GM12878 (cell line): Measurements from ENCODE around the gene OSBPL3. TPM values are rescaled to one million over a fixed set of nuclear protein-coding genes. Genes with fewer than 3 reads are reported as not detected.

Experiments used
- ATAC-seq: fragments of 200-7000 bp; cut with Tn5 transposase; 3 replicates; pipeline ENCODE4 v1.9.1; 2020; ENCODE audit warnings: mild to moderate bottlenecking, moderate library complexity
- BruUV-seq: library from RNA; stranded (reverse); fragments of 400-500 nt; replicated peaks from 2 replicates; lab custom pipeline; 2021; lab: Mats Ljungman, UMichigan
- CTCF ChIA-PET: fragments of 300-600 bp; sonication (Branson Sonifier 250); formaldehyde crosslinking; extraction: SDS; loops from one replicate; lab custom pipeline; 2021; ENCODE audit warnings: inconsistent platforms; lab: Yijun Ruan, JAX
- POLR2A ChIA-PET: fragments of 350-600 bp; formaldehyde crosslinking; extraction: SDS; loops from one replicate; lab custom pipeline; 2021; ENCODE audit warnings: inconsistent platforms; lab: Charles Lee
- RAD21 ChIA-PET: fragments of 300-600 bp; sonication (Branson Sonifier 250); formaldehyde crosslinking; loops from one replicate; lab custom pipeline; 2023; ENCODE audit warnings: antibody characterized with exemption; ENCODE audit not compliant: unreplicated experiment; lab: Charles Lee
- SMC1A ChIA-PET: fragments of 300-600 bp; sonication (Branson Sonifier 250); formaldehyde crosslinking; loops from one replicate; lab custom pipeline; 2023; ENCODE audit not compliant: unreplicated experiment, uncharacterized antibody; lab: Charles Lee
- DNase-seq: peaks from one replicate; pipeline ENCODE4 v3.0.0-alpha.2; 2011; ENCODE audit warnings: low read depth, low spot score
- FAIRE-seq: peaks from 3 replicates; lab custom pipeline; 2011; peaks lifted over from hg19 to GRCh38; lab: Jason Lieb, UNC
- H2AFZ ChIP-seq: 2 replicates; pipeline ENCODE4 v1.6.0; 2011; ENCODE audit warnings: low read depth, low read length, control low read depth; ENCODE audit not compliant: control insufficient read depth
- H3K27ac ChIP-seq: 2 replicates; pipeline ENCODE4 v1.5.1; 2011; ENCODE audit warnings: control low read depth; ENCODE audit not compliant: control insufficient read depth, insufficient read depth
- H3K27me3 ChIP-seq, 2 experiments: replicated peaks in 1 of 2; 2 replicates each; pipeline versions ENCODE4 v1.6.0 to v1.6.1; 2011; ENCODE audit warnings: low read length in 1 of 2; ENCODE audit not compliant: control insufficient read depth in 2 of 2, insufficient read depth in 2 of 2
- H3K36me3 ChIP-seq, 2 experiments: 2 replicates each; pipeline ENCODE4 v1.5.1; 2011; ENCODE audit warnings: low read length in 1 of 2; ENCODE audit not compliant: control insufficient read depth in 2 of 2, insufficient read depth in 2 of 2
- H3K4me1 ChIP-seq: 2 replicates; pipeline ENCODE4 v1.6.1; 2011; ENCODE audit warnings: mild to moderate bottlenecking, low read length, moderate library complexity, mixed read lengths; ENCODE audit not compliant: control insufficient read depth, insufficient read depth
- H3K4me2 ChIP-seq: 2 replicates; pipeline ENCODE4 v1.6.0; 2011; ENCODE audit warnings: control low read depth; ENCODE audit not compliant: control insufficient read depth, insufficient read depth
- H3K4me3 ChIP-seq: fragments of 200-600 bp; sonication (generic); 2 replicates; pipeline ENCODE4 v1.5.1; 2016
- H3K79me2 ChIP-seq: 2 replicates; pipeline ENCODE4 v1.6.0; 2011; ENCODE audit warnings: low read length; ENCODE audit not compliant: control insufficient read depth, insufficient read depth
- H3K9ac ChIP-seq: 2 replicates; pipeline ENCODE4 v1.8.0; 2011; ENCODE audit warnings: low read length, control low read depth, mixed read lengths; ENCODE audit not compliant: control insufficient read depth, insufficient read depth
- H3K9me3 ChIP-seq: replicated peaks from 3 replicates; pipeline ENCODE4 v1.5.1; 2011; ENCODE audit warnings: mild to moderate bottlenecking, low read length; ENCODE audit not compliant: control insufficient read depth, insufficient read depth
- H4K20me1 ChIP-seq: 2 replicates; pipeline ENCODE4 v1.6.0; 2011; ENCODE audit not compliant: control insufficient read depth, insufficient read depth
- CBX5 ChIP-seq: sonication (generic); IDR thresholded peaks from 2 replicates; pipeline ENCODE4 v1.6.1; 2016; ENCODE audit warnings: low read depth, moderate library complexity, mild to moderate bottlenecking, inconsistent platforms
- ETV6 ChIP-seq, 2 experiments: fragments of 450-650 bp in 1 of 2; IDR thresholded peaks in 1 of 2; conservative IDR thresholded peaks in 1 of 2; 2 replicates each; pipeline ENCODE4 v1.6.1; 2014; ENCODE audit warnings: antibody characterized with exemption in 1 of 2, borderline replicate concordance in 1 of 2, low read depth in 1 of 2, mild to moderate bottlenecking in 1 of 2, moderate library complexity in 1 of 2
- FOXK2 ChIP-seq: fragments of 450-650 bp; IDR thresholded peaks from 2 replicates; pipeline ENCODE4 v1.6.1; 2017; ENCODE audit warnings: mild to moderate bottlenecking, moderate library complexity
- GABPA ChIP-seq: IDR thresholded peaks from 2 replicates; pipeline ENCODE4 v1.6.1; 2014; ENCODE audit warnings: antibody characterized with exemption, low read depth, mild to moderate bottlenecking, inconsistent platforms
- KAT2A ChIP-seq: conservative IDR thresholded peaks from 2 replicates; pipeline ENCODE4 v1.6.1; 2011; ENCODE audit warnings: low read depth, low read length; ENCODE audit not compliant: control insufficient read depth
- KLF5 ChIP-seq: fragments of 450-650 bp; IDR thresholded peaks from 2 replicates; pipeline ENCODE4 v1.6.1; 2014; ENCODE audit warnings: mild to moderate bottlenecking; ENCODE audit not compliant: partially characterized antibody
- LARP7 ChIP-seq: fragments of 450-650 bp; IDR thresholded peaks from 2 replicates; pipeline ENCODE4 v1.6.1; 2017; ENCODE audit warnings: mild to moderate bottlenecking
- MEF2B ChIP-seq: fragments of 450-650 bp; IDR thresholded peaks from 2 replicates; pipeline ENCODE4 v1.6.1; 2018; ENCODE audit warnings: mild to moderate bottlenecking, moderate library complexity; ENCODE audit not compliant: partially characterized antibody, poor library complexity, severe bottlenecking
- NFIC ChIP-seq: IDR thresholded peaks from 2 replicates; pipeline ENCODE4 v1.6.1; 2012; ENCODE audit warnings: low read depth, mild to moderate bottlenecking, inconsistent platforms, low read length, moderate library complexity
- POLR2AphosphoS2 ChIP-seq: IDR thresholded peaks from 2 replicates; pipeline ENCODE4 v1.6.1; 2011; ENCODE audit warnings: low read depth, mild to moderate bottlenecking, low read length, improper control_type of control experiment, moderate library complexity
- RAD51 ChIP-seq: fragments of 450-650 bp; IDR thresholded peaks from 2 replicates; pipeline ENCODE4 v1.6.1; 2016; ENCODE audit warnings: moderate library complexity, mild to moderate bottlenecking, inconsistent platforms
- RCOR1 ChIP-seq: conservative IDR thresholded peaks from 2 replicates; pipeline ENCODE4 v1.6.1; 2012; ENCODE audit warnings: low read depth, low read length, improper control_type of control experiment
- SMC3 ChIP-seq: IDR thresholded peaks from 2 replicates; pipeline ENCODE4 v1.6.1; 2011; ENCODE audit warnings: low read length, improper control_type of control experiment, borderline replicate concordance
- SPI1 ChIP-seq: IDR thresholded peaks from 2 replicates; pipeline ENCODE4 v1.6.1; 2011; ENCODE audit warnings: low read depth, mild to moderate bottlenecking, low read length, moderate library complexity, borderline replicate concordance; ENCODE audit not compliant: insufficient read depth
- TCF12 ChIP-seq: IDR thresholded peaks from 2 replicates; pipeline ENCODE4 v1.6.1; 2011; ENCODE audit warnings: low read depth, mild to moderate bottlenecking, low read length
- TCF7 ChIP-seq: IDR thresholded peaks from 2 replicates; pipeline ENCODE4 v1.6.1; 2014; ENCODE audit warnings: antibody characterized with exemption, borderline replicate concordance
- ZNF274 ChIP-seq: IDR thresholded peaks from one replicate; pipeline ENCODE4 v1.8.0; 2011; ENCODE audit not compliant: insufficient read length, insufficient read depth
- WGBS: methylation state at CpG from one replicate; pipeline ENCODE4 v1.1.6; 2016; ENCODE audit warnings: low lambda C conversion rate; ENCODE audit not compliant: insufficient replicate concordance, insufficient coverage; ENCODE audit errors: missing lambda C conversion rate; 5-methylcytosine and 5-hydroxymethylcytosine counted together
- in situ Hi-C: fragments of 300-500 bp; cut with MboI; formaldehyde crosslinking; loops from 9 replicates; pipeline ENCODE4 v1.14.3; 2018; ENCODE audit warnings: mixed read lengths
- intact Hi-C: fragments of 100-400 bp; cut with micrococcal nuclease; formaldehyde crosslinking; loops from one replicate; pipeline ENCODE4 v1.14.2; 2022; ENCODE audit not compliant: unreplicated experiment
- polyA plus RNA-seq, 11 experiments: library from polyadenylated mRNA; depleted of rRNA in 4 of 11; unstranded in 6 of 11; stranded (reverse) in 5 of 11; fragments of >200 nt; fragmentation: Nextera tagmentation in 4 of 11; fragmentation: Illumina TruSeq in 1 of 11; extraction: Ambion mirVana in 4 of 11; extraction: Trizol in 1 of 11; gene quantifications; 1 replicate in 1 of 11; 2 replicates in 10 of 11; pipeline versions ENCODE4 v1.2.1 to v1.2.3, GENCODE V29; 2011 to 2016; ENCODE audit warnings: inconsistent platforms in 2 of 11, missing spikeins in 2 of 11, low read depth in 1 of 11
- total RNA-seq, 4 experiments: library from RNA; depleted of rRNA in 3 of 4; stranded (reverse); fragments of >200 nt in 3 of 4; fragmentation: Illumina TruSeq in 1 of 4; extraction: Trizol in 1 of 4; gene quantifications; 2 replicates each; pipeline versions ENCODE4 v1.2.1 to v1.2.3, GENCODE V29; 2013 to 2021
- TF ChIP-seq, protein P1 (sequence below): fragments of 450-650 bp; IDR thresholded peaks from 2 replicates; pipeline ENCODE4 v1.6.1; 2017; ENCODE audit warnings: mild to moderate bottlenecking

OSBPL3 gene
- total and polyA plus RNA-seq, 10 of the 15 experiments (the other 5 are each of a cell fraction or from before 2014, with no cell fraction given) = 6.1 to 46.6 (median 27.0) TPM

DNA sequence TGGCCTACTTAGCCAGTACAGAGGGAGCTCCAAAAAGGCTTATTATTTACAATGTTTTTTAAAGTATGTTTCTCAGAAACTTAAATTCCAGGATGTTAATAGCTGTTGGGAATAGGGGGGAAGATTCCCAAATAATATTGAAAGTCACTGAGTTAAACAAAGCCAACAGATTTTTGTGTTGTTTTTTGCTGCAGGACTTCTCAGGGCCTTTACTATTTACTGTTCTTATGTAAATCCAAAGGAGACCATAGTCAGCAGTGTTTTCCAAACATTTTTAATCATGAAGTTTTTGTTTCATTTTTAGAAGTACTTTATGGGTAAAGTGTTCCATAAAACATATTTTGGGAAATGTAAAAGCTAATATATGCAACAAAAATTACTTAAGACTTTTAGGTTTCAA lies 122.4 kb downstream of the OSBPL3 start:
- no peak overlapping the region for H3K4me3 ChIP-seq
- ChIA-PET POLR2A (interaction anchor here (0.6 to 1.0 kb wide), 2 partner anchors 10 to 52 kb away, joined by 3 to 7 read pairs; no protein-coding TSS in a partner anchor), CTCF (interaction anchor here (0.6 to 1.3 kb wide), 3 partner anchors 31 to 122 kb away, joined by 3 read pairs; partner anchors contain the start of gene OSBPL3), SMC1A (interaction anchor here (0.6 to 2.2 kb wide), 11 partner anchors 14 to 212 kb away, joined by 3 to 9 read pairs (median 4); no protein-coding TSS in a partner anchor), RAD21 (interaction anchor here (1.4 kb wide), 1 partner anchor 121 kb away, joined by 3 read pairs; no protein-coding TSS in a partner anchor)
- no peaks in the 10 kb centered on the region for H3K9me3 ChIP-seq
- H3K4me1 ChIP-seq = no peaks in the 10 kb centered on the region
- TF ChIP-seq KAT2A = no peak
- TF ChIP-seq MEF2B = no peak
- TF ChIP-seq ZNF274 = no peak
- no peak for TF ChIP-seq KLF5
- H3K4me2 ChIP-seq = no peak overlapping the region
- intact Hi-C loops = no loop called here
- no peak overlapping the region for H3K9ac ChIP-seq
- no peak for ATAC-seq
- no peak for DNase-seq
- BruUV-seq = no TSS peak
- peaks cover under 1 to 10% of the 10 kb centered on the region in 2 experiments; a peak in 3 of 4 replicates for H3K36me3 ChIP-seq
- no peaks in the 10 kb centered on the region for H3K27me3 ChIP-seq
- in situ Hi-C loops = no loop called here
- no peak overlapping the region for H3K27ac ChIP-seq
- no peak for FAIRE-seq
- H3K79me2 ChIP-seq = no peaks in the 10 kb centered on the region
- H2AFZ ChIP-seq = no peak overlapping the region
- no peaks in the 10 kb centered on the region for H4K20me1 ChIP-seq

DNA sequence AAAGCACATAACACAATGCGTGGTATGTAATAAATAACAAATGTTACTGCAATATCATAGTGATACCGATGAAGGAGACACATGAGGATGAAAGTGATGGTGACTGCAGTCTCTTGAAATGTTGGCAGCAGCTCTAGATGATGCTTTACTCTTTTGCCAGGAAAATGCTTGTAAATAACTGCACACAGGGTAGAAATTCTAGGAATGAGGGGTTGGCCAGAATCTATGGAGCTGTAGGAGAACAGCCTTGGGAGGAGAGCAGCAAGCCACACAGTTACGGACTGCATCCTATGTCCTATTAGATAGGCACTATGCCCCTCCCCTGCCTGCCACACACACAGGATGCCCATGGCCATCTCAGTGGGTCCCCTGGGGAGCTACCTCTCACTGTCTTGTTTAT lies 125.1 kb downstream of the OSBPL3 start:
- FAIRE-seq = no peak
- POLR2A ChIA-PET = no interaction called here
- H3K9ac ChIP-seq = no peak overlapping the region
- no peak overlapping the region for H3K4me2 ChIP-seq
- no peaks in the 10 kb centered on the region for H3K79me2 ChIP-seq
- SMC1A ChIA-PET = interaction anchor here (1.1 to 2.1 kb wide), 3 partner anchors 11 to 124 kb away, joined by 3 to 7 read pairs (median 5); no protein-coding TSS in a partner anchor
- in situ Hi-C loops (no loop called here), intact Hi-C loops (no loop called here)
- H3K36me3 ChIP-seq = peaks cover 3 to 21% of the 10 kb centered on the region in 2 experiments; a peak in 3 of 4 replicates
- no peaks in the 10 kb centered on the region for H3K9me3 ChIP-seq
- no peak overlapping the region for H2AFZ ChIP-seq
- no peaks in the 10 kb centered on the region for H4K20me1 ChIP-seq
- DNase-seq = no peak
- 96% methylated on average over 3 of the region's 3 CpGs for WGBS
- no peaks in the 10 kb centered on the region for H3K4me1 ChIP-seq
- ATAC-seq = no peak
- H3K4me3 ChIP-seq = no peak overlapping the region
- no peak overlapping the region for H3K27ac ChIP-seq
- no TSS peak for BruUV-seq
- no peaks in the 10 kb centered on the region for H3K27me3 ChIP-seq
- RAD21 ChIA-PET = no interaction called here
- CTCF ChIA-PET = interaction anchor here (1.0 to 1.1 kb wide), 2 partner anchors 39 to 42 kb away, joined by 3 to 4 read pairs; no protein-coding TSS in a partner anchor
- TF ChIP-seq RCOR1 (no peak), ETV6 (conservative IDR thresholded peaks at IDR 0.05 in 1 of 2, IDR thresholded peaks at IDR 0.05 in 1 of 2; ENCODE audit: borderline replicate concordance in 1 of 2, low read depth in 1 of 2) (no peak), GABPA (no peak), SPI1 (no peak), SMC3 (no peak), NFIC (no peak), POLR2AphosphoS2 (no peak), RAD51 (no peak), LARP7 (no peak), TCF12 (no peak), TCF7 (no peak), FOXK2 (no peak), CBX5 (no peak)
- TF ChIP-seq, protein P1, sequence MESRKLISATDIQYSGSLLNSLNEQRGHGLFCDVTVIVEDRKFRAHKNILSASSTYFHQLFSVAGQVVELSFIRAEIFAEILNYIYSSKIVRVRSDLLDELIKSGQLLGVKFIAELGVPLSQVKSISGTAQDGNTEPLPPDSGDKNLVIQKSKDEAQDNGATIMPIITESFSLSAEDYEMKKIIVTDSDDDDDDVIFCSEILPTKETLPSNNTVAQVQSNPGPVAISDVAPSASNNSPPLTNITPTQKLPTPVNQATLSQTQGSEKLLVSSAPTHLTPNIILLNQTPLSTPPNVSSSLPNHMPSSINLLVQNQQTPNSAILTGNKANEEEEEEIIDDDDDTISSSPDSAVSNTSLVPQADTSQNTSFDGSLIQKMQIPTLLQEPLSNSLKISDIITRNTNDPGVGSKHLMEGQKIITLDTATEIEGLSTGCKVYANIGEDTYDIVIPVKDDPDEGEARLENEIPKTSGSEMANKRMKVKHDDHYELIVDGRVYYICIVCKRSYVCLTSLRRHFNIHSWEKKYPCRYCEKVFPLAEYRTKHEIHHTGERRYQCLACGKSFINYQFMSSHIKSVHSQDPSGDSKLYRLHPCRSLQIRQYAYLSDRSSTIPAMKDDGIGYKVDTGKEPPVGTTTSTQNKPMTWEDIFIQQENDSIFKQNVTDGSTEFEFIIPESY = no peak
